ENCODE data around the gene CEP78.

The CEP78 gene

DNA sequence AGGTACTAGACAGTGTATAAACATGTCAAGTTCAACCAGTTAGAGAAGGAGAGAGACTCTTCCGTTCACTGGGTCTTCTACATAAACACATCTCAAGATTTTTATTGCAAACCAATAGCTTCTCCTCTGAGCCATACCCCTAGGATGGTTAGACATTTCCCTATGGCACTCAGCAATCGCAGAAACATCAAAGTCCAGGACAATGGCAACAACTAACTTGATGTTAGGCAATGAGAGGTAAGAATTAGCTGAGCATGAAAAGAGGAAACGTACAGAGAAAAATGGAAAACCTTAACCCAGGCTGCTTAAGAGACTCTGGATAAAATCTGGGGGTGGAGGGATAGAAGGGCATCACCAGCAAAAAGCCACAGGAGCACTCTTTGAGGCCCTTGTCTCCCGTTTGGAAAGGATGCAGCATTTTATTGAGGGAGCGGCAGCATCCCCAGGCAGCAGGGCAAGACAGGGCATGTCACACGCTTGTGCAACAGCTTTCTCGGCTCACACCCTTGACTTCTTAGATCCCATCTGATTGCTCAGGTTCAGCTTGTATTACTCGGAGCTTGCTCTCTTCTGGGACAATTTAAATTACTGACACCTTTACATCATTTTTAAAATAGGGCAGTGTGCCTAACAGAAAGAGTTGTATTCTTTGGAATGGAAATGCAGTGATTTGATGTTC lies 52.5 kb downstream of the CEP78 start:
- DNase-seq = no peak

DNA sequence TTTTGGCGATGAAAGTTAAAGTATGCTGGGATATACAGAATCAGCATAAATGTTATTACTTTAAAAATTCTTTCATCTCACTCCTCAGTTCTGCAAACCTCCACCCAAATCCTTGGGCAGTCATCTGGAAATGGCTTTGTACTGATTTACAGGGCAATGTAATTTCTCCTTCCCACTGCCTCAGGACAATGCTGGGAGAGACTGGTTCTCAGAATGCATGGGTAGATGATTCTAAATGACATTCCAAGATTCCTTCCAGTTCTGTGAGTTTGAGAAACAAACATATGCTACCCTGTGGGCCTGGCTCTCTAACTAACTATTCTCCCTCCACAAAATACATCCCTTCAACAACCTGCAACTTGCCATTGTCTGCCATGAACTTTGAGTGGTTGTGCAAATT lies 53.6 kb downstream of the CEP78 start:
- no peak for DNase-seq

DNA sequence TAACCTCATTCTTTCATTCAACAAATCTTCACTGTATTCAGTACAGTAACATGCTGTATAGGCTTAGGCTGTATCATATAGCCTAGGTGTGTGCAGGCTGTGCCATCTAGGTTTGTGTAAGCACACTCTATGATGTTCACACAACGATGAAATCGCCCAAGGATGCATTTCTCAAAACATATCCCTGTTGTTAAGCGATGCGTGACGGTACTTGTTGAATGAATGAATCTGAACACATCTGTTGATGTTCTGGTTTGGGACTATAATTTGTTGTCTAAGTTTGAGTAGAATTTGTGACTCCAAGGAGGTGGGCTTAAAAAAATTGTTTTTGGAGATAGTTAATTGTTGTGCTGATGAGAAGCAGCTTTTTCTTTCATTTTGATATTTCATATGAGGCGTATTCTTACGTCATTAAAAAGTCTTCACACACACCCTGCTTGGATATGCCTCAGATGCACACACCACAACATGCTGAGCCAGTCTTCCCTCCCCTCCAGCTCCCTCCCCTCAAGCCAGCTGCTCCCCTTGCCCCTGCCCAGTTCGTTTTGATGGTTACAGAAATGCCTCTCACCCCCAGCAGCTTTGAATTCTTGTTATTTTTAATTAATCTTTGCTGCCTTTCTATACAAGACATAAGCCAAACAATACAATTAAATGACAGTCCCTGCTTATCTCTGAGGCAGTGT lies 55.5 kb downstream of the CEP78 start:
- no peak for DNase-seq

DNA sequence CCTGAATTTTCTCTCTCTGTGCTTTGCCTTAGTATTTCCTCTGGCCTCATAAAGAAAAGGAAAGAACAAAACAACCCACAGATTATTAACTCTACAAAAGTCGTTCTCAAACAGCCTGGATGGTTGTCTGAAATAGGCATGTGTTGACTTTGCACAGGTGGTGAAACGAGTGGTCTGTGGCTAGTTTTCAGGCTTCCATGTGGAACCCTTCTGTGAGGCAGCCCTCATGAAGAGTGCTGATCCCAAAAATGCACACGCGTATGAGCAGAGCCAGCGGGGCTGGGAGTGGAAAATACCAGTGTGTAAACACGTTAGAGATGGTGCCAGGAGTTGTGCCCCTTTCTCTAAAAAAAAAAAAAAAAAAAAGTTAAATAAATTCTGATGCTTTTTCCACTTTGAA lies 56.2 kb downstream of the CEP78 start:
- no peak for DNase-seq

DNA sequence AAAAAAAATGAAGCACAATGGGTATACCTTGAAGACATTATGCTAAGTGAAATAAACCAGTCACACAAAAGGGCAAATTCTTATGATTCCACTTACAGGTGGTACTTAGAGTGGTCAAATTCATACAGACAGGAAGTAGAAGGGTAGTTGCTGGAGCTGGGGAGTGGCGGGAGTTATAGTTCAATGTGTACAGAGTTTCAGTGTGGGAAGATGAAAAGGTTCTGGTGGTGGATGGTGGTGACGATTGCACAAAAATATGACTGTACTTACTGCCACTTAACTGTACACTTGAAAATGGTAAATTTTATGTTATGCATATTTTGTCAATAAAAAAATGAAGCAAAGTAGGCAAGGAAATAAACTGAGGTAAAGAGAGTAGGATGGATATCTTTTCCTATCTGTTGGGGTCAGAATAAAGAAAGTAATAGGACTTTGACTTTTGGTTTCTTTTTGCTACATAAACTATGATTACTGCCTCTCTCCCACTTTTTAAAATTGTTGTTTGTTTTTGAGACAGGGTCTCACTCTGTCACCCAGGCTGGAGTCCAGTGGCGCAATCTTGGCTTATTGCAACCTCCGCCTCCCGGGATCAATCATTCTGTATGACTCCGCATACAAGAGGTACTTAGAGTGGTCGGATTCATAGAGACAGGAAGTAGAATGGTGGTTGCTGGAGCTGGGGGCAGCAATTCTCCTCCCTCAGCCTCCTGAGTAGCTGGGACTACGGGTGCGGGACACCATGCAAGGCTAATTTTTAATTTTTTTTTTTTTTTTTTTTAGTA lies 57.0 kb downstream of the CEP78 start:
- DNase-seq = no peak

DNA sequence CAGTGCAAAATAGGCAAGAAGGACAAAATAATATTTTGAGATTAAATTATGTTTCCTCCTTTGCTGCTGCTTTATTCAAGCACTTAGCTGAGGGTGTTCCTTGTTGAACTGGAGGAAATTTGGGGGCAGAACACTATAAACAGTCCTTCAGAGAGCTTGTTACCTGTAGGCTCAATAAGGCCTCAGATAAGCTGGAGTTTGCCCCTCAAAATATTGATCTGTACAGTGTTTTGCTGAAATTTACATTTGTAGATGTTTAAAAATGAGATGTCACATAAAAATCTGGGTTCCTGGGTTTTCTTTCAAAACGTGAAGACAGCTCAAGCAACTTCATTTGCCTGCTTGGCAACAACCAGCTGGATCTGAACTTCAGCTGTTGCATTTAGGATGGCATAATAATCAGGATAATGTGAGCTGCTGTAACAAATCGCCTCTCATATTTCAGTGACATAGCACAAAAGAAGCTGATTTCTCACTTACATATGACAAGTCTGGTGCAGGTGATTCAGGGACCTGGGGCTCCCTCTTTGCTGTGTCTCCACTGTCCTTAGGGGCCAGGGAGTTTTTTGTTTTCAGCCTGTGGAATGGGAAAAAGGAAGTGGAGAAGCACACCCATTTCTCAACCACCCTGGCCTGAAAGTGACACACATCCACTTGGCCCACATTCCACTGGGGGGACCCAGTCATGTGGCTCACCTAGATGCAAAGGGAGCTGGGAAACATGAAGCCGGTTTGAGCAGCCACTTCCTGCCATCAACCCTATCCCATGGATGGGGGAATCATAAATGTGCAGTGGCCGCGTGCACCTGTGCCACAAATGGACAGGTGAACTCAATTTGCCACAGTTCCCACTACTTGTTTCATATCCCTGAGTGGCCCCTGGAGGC lies 58.7 kb downstream of the CEP78 start:
- DNase-seq = no peak

DNA sequence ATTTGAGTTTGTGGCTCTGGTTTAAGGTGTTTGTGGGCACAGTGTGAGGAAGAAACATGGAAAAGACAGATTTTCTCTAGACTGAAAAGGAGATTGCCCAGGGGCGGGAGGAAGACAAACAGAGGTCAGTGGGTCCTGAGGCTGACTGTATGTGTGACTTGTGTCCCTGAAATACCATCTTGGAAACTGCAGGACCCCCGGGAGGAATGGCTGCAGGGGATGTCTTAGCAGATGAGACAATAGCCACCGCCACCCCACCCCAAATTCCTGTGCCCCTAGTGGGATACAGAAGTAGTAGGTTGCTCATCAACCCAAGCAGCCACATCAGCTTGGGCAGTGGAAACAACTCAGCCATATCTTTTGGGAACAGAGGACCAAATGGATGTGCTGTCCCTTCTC lies 59.3 kb downstream of the CEP78 start:
- DNase-seq = no peak

DNA sequence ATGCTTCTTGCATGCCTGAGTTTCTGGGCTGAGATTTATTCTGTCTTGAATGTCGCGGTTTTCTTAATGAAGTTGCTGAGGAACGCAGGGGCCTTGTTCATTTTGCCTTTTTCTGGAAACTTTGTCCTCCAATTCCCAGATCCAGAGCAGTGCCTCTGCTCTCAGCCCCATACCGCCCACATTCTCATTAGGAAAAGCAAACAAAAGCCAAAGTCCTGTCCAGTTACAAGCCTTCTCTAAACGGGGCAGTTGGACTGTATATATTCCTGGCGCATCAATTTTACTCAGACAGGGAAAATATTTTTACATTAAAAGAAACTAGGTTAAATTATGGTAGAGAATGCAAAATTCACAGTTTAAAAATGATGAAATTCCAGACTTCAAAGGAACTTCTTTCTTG lies 59.9 kb downstream of the CEP78 start:
- DNase-seq = peak; percentile 13

DNA sequence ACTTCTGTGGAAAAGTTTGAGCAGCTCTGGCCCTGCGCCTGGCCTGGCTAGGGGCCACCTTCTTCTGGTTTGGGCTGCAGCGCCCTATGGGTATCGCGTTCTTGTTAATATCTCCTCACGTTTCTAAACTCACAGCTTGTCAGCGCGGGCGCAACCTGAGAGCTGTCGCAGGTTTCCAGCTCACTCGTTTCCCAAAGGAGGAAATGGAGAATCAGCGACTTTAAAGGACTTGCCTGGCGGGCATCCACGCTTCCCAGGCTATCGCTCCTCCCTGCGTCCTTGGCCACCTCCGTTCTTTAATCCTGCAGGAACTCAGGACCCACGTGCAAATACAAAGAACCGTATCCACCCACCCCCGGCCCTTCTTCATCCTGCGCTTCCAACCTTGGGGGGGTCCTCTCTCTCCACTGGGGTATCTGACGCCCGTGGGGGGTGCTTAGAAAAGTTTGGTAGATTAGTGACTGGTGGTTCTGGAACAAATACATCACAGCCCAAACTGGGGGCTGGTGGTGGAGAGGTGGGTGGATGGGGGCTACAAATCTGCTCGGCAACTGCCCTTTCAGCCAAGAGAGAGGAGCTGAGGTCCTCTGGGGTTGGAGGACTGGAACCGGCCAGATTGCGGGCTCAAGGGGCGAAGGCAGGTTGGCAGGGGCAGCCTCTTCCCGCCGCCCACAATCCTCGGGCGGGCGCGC lies 60.5 kb downstream of the CEP78 start:
- DNase-seq = peak; percentile 61

DNA sequence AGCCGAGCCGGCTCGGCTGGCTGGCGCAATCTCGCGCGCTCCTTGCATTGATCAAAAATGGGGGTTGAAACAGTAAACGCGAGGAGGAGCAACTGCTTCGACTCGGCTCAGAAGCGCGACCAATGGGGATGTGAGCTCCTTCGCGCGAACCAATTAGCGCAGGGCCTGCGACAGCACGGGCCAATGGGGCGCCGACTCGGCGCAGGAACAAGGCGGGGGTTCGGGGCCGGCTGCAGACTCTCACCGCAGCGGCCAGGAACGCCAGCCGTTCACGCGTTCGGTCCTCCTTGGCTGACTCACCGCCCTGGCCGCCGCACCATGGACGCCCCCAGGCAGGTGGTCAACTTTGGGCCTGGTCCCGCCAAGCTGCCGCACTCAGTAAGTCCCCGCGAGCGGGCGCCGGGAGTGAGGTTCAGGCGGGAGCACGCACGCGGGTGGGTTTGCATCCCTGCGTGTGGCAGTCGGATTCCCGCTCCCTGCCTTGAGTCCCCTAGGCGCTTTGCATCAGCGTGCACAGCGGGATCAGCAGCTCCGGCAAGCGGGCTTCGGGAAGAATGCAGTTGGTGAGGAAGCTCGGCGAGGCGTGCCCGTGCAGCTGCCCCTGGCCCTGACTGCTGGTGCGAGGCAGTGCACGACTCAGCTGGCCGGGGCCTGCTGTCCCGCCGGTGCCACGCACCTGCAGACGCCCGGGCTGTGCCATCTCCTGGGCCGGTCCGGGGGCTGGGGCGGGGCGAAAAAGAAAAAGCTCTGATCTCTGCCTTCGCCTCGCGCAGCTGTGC lies 61.2 kb downstream of the CEP78 start, which contains the start of gene PSAT1:
TSS of gene PSAT1 (plus strand) at position 233 of the 779 bp plus-strand sequence. CDS start at position 319, 86 bp downstream.
- DNase-seq = peak; percentile 99

DNA sequence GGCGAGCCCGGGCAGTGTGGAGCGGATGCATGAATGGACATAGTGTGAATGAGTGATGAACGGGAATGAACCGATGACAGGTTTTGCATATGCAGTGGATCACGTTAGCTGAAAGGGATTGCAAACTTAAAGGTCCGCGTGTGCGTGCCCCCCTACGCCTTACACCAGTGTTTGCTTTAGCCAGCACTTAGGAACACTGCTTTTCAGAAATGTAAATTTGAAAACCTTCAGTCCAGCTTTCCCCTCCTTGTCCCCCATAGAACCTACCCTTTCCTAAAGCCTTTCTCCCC lies 61.7 kb downstream of the CEP78 start:
- DNase-seq = peak; percentile 24

DNA sequence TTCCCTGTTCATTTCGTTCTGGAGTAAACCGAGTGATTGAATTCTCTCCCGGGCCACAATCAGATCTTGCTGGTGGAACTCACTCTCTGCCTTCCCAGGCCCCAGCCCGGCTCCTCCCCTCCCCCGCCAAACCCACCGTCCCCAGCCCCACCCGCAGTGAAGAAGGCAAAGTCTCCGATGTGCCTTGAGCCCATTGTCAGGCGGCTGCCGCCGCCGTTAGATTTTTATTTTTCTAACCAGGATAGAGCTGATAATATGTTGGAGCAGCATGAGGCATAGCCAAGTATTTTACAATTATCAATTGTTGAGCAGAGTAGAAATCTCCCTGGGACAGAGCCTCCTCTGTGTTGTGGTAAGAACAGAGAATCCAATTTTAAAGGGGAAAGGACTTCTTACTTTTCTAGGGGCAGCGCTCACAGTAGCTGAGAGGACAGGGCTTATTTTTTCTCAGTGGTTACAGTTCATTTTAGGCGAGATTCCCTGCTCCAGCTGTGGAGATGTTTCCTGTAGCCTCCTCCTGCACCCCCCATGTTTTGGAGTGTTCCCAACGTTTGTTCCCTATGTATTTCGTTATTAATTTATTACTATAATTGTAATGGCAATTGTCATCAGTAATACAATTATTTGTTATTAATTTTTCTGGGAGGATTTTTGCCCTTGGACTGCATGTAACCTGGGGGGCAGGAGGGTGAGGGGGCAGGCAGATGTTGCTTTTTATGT lies 62.3 kb downstream of the CEP78 start:
- DNase-seq = peak; percentile 17

DNA sequence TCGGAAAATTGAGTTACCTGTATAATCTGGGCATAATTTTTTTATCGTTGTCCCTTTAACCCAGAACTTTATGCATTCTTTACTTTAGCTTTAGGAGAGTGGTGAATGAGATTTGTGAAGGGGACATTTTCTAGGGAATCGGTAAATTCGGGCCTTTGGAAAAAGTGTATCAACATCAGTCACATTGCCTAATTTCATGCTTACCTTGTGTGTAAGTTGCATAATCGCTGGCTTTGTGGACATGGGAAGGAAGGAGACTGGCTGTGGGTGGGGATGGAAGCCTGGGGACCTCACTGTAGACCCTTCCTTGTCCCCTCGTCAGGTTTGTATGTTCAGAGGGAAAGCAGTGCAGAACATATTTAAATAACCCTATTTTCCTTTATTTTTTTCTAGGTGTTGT lies 64.3 kb downstream of the CEP78 start:
- DNase-seq = no peak

DNA sequence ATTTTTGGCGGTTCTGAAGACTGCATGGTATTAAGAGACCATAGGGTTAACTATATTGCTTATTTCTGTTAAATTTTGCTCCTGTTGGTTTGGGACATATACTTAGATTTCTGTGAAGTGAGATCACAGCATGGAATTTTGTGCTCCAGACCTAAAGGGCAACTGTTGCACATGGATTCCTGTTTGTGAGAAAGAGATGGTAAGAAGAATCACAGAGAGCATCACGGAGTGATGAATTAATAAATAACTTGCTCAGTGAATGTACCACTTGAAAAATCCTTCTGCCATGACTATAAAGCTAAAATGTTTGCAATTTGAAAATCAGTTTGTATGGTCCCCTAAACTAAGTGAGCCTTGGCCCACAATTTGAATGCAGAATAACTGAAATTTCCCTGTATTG lies 65.6 kb downstream of the CEP78 start:
- DNase-seq = no peak

DNA sequence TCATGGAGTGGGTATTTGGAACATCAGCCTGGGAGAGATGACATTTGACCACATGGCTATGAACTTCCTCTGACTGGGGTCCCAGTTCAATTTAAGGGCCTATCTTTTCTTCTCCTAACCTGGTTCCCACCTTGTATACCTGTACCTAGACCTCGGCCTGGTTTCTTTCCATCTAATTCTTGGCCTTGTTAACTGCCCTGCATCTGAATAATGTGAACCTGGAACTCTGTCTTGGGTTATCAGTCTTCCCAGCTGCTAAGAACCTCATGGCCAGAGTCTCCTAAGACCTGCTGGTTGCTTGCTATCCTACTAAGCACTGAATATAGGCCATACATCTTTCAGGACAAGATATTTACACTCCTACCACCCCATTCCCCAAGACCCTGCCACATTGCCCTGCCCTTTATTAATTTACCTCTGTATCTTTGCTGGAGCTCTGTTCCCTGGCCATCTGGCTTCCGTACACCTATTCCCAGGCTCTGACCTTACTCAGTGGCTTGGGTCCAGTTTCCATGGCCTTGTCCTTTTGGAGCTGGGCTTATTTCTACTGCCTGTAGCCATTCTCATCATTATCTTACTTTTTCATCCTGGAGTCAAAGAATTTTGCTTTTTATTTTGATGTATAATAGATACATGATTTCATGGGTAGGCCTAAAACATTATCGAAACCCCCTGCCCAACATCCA lies 67.6 kb downstream of the CEP78 start:
- DNase-seq = no peak

DNA sequence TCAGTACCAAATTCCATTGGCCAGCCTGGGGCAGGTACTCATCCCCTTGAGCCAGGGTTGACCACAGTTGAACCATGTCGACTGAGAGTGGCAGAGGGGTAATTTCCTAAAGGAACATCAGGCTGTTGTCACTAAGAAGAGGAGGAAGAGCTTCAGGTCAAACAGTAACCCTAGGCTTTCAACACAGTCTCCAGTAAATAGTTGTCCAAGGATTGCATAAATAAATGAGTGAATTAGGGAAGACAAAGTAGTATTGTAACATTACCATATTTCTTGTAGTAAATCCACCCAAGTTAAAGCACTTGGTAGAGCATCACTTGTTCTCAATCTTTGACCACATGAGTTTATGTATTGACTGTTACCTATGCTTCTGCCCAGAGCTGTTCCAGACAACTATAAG lies 68.5 kb downstream of the CEP78 start:
- no peak for DNase-seq

DNA sequence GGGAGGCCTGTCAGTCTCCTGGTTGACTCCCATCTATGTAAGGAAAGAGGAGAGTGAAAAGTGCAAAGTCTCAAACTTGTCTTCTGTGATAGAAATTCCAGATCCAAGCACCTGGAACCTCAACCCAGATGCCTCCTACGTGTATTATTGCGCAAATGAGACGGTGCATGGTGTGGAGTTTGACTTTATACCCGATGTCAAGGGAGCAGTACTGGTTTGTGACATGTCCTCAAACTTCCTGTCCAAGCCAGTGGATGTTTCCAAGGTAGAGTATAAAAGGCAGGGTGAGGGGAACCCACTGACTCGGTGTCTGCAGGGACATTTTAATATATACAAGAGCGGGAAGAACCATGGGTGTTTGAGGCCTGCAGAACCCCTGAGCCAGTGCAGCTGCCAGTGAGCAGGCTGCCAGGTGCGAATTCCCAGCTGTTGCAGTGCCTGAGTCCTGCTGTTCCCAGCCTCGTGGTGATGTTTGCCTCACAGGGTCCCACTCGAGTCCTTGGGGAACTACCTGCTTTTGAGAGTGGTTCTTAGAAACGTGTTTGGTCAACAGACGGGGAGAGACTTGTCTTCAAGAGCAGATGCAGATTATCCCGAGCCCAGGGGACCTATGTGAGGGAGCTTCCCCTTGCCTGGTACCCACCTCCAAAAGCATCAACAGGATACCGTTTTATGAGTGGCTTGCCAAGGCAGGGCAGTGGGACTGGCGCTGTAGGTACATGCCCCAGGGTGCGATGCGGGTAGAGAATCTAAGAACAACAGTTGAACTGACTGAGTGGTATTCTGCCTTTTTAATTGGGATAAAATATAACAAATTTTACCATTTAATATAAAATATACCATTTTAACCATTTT lies 70.6 kb downstream of the CEP78 start:
- DNase-seq = no peak

DNA sequence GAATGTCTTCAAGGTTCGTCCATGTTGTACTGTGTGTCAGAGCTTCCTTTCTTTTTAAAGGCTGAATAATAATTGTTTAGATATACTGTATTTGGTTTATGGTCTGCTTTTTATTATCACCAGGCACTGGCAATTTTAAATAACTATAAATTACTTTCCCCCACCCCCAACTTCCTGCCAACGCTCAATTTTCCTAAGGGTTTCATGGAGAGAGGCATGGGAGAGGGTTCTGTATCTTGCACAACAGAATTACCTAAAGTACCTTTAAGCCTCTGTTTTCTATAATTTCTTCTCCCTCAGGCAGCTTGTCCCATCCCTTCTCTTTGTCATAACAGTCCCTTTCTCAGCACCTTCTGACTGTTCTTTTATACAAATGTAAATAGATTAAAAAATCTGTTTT lies 71.5 kb downstream of the CEP78 start:
- no peak for DNase-seq

DNA sequence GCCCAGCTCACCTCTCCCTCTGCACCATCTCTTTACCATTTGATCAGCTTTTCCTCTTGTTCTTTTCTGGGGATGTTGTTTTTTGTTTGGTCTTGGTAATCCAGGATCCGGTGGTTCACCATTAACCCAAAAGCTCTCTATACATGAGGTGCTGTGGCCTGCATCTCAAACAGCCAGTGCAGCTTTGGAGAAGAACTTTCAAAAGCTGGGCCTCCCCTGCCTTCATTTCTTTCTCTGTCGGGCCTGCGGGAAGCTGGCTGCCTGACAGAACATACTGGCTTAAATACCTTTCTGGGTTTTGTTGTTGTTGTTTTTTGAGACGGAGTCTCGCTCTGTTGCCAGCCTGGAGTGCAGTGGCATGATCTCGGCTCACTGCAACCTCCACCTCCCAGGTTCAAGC lies 73.2 kb downstream of the CEP78 start:
- DNase-seq = no peak

All from fibroblast of skin of scalp (primary cell).